GM19468 (cell line): Measurements from ENCODE around the gene SLC9A5.

Experiments
- ATAC-seq: cut with Tn5 transposase; IDR thresholded peaks from one replicate; pipeline ENCODE4 v1.9.1; 2021; ENCODE audit warnings: mild to moderate bottlenecking, moderate library complexity, moderate number of reproducible peaks; ENCODE audit not compliant: unreplicated experiment; ENCODE audit errors: extremely low read depth

SLC9A5 gene

DNA sequence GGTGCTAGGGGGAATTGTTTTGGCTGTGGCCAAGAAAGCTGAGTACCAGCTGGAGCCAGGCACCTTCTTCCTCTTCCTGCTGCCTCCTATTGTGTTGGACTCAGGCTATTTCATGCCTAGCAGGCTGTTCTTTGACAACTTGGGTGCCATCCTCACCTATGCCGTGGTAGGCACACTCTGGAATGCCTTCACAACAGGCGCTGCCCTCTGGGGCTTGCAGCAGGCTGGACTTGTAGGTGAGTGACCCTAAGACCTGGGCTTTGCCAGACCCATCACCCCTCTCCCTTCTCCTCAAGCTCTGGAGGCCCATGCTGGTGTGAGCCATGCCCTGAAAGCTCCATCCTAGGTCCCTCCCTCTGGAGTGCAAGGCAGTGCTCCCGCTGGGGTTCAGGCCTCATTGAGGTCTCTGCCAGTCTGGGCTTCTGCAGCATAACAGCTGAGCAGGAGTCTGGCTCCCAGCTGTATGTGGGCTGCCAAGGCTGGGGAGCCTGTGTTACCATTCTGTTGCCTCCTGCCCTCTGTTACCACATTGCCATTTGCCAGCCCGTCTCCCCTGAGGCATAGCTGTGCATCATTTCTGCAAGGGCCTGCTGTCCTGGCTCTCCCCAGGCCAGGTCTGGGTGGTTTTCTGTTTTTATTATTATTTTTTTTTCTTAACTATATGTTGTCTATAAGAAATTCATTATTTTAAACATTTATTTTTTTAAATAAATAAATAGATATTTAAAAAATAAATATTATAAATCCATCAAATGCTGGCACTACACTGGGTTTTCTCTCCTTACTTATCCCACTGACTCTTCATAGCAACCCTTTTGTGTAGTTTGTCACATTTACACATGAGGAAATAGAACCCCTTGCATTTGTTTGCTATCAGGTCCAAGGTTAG, 4.1 kb downstream of the SLC9A5 start:
- no peak for ATAC-seq

DNA sequence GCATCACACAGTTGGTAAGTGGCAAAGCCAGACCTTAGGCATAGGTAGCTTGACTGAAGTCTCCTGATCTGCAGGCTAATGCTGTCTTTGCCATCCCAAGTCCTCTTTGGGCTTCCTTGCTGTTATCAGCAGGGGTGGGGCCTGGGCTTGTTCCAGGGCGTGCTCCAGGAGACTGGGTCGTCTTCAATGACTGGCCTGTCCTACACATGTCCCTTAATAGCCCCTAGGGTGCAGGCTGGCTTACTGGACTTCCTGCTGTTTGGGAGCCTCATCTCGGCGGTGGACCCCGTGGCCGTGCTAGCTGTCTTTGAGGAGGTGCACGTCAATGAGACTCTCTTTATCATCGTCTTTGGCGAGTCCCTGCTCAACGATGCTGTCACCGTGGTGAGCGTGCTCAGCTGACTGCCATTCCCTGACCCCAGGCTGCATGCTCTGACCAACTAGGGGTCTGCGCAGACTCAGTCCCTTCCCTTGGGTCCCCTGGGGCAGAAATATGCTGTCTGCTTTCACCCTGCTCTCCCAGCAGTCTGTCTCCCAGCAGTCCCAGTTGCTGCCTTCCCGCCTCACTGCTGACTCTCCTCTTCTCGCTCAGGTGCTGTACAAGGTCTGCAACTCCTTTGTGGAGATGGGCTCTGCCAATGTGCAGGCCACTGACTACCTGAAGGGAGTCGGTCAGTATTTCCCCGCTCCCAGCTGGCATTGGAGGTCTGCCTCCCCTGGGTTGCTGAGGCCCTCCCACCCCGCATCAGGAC, 6.2 kb downstream of the SLC9A5 start:
- no peak for ATAC-seq

GRCh38 chr16:67255553-67256221, 6.9 kb downstream of the SLC9A5 start:
- no peak for ATAC-seq

GRCh38 chr16:67256701-67257230, 8.0 kb downstream of the SLC9A5 start:
- ATAC-seq = no peak

- ATAC-seq = no peak
Observed at GRCh38 chr16:67257486-67258160, 8.8 kb downstream of the SLC9A5 start.

DNA sequence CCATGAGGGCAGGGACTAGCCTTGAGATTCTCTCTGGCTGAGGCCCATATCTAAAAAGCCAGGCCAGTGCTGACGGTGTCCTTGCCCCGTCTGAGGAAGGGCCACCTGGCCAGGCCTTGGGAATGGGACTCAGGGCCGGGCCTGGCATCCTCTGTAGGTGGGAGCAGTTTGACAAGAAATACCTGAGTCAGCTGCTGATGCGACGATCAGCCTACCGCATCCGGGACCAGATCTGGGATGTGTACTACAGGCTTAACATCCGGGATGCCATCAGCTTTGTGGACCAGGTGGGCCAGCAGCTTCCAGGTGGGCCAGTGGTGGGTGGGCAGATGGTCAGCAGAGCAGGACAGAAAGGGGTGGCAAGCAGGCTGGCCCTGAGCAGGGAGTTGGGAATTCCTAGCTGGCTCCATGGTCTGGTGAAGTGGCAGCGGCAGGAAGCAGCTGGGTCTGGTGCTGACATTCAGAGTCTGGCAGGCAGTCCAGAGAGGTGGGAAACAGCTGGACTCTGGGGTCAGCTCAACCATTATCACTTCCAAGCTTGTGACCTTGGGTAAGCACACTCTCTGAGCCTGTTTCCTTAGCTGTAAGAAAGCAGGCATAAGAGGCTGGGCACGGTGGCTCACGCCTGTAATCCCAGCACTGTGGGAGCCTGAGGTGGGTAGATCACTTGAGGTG, 9.5 kb downstream of the SLC9A5 start:
- ATAC-seq = no peak

GRCh38 chr16:67259705-67260104, 10.9 kb downstream of the SLC9A5 start:
- no peak for ATAC-seq

GRCh38 chr16:67260426-67261063, 11.8 kb downstream of the SLC9A5 start:
- ATAC-seq = no peak

- ATAC-seq = no peak
Observed at GRCh38 chr16:67263201-67263600, 14.4 kb downstream of the SLC9A5 start.

DNA sequence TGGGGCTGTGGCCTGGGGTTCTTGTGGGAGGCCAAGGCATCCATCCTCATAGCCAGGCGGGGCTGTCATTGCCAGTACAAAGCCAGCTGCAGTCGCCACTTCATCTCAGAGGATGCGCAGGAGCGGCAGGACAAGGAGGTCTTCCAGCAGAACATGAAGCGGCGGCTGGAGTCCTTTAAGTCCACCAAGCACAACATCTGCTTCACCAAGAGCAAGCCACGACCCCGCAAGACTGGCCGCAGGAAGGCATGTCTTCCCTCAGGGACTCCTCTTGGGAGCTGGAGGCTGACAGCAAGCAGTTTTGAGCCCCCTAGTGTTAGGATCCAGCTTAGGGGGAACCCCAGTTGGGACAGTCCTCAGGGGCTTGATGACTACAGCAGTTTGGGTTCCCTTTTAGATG, 15.5 kb downstream of the SLC9A5 start:
- ATAC-seq = no peak

GRCh38 chr16:67264866-67265265, 16.1 kb downstream of the SLC9A5 start:
- ATAC-seq = no peak

- ATAC-seq = no peak
Observed at GRCh38 chr16:67265834-67266233, 17.1 kb downstream of the SLC9A5 start.

GRCh38 chr16:67268136-67268579, 19.4 kb downstream of the SLC9A5 start:
- ATAC-seq = no peak

GRCh38 chr16:67269766-67270165, 21.0 kb downstream of the SLC9A5 start:
- ATAC-seq = no peak

GRCh38 chr16:67270931-67271338, 22.2 kb downstream of the SLC9A5 start:
- no peak for ATAC-seq

DNA sequence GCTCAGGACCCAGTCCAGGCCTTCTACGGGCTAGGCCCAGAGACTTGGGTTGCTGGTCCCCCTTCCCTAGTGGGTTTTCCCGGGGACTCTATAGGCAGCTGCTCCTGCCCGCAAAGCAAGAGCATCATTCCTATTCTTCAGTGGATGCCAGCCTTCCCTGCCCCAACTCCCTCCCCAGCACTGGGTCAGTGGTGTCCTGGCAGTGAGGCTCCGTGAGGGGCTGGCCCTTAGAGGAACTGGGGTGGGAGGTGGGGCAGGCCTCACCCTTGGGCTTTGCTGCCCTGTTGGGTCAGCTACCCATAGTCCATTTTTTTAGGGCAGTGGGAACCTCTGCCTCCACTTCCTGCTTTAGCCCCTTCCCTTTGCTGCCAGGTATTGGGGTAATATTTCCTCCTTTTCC, 22.7 kb downstream of the SLC9A5 start:
- ATAC-seq = no peak

DNA sequence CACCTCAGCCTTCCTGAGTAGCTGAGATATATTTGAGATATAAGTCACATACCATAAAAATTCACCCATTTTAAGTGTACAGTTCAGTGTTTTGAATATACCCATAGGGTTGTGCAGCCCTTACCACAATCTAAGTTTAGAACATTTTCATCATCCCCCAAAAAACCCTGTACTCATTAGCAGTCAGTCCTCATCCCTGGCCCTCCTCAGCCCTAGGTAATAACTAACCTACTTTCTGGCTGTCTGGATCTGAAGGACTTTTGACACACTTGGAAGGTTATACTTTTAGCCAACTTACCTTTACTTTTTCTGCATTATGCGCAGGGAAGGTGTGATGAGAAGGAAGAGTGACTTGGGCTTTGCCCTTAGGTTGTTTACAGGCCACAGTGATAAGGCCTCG, 26.5 kb downstream of the SLC9A5 start:
- no peak for ATAC-seq

DNA sequence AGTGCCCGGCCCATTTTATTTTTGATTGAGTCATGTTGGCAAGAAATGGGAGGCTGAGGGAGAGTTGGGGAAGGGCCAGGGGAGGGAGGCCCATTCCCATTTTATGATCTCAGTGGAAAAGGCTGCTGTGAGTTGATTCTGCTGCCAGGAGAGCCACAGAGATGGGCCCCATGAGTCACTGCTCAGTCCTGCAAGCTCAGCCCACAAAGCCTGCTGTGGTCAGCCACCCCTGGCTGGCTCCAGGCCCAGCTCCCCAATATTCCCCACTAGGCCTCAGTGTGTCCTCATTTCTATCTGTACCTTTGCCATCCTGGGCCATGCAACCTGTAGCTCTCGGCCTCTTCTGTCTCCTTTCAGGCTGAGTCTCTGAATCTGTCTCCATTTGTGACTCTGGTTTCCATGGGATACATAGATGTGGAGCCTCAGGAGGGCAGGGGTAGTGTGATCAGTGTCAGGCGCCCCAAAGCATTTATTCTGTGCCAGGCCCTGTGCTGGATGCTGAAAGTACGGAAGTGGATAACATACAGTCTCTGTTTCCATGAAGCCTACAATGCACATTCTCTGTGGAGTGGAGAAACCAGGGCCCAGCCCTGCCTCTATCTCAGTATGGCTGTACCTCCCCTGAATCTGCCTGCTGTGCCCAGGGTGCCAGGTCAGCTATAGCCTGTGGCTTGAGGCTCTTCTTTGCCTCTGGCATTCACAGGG, 28.7 kb downstream of the SLC9A5 start:
- ATAC-seq = no peak
